ENCODE measurements around the gene DTX3.
"Not testable (repeated sequence)": the region's sequence is repeated elsewhere in the genome, so short reads cannot be mapped to it uniquely, and the experiment has no call there.

The DTX3 gene

DNA sequence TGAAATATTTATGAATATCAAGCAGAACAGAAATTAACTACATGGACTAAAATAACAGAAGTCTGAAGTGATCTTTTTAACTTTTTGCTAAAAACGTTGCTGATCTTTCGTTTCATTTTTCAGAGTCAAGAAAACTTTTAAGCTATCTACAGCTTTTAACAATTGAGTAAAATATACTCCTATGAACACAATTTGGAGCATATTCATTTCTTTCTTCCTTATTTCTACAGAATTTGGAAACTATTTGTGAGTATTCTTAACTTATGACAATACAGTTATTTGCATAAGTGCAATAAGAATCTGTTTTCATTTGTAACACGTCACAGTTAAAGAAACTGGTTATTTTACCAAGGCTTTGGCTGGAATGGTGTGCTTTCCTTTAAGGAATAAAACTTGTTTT is 49.4 kb downstream of the DTX3 start:
- TF ChIP-seq, protein P1, sequence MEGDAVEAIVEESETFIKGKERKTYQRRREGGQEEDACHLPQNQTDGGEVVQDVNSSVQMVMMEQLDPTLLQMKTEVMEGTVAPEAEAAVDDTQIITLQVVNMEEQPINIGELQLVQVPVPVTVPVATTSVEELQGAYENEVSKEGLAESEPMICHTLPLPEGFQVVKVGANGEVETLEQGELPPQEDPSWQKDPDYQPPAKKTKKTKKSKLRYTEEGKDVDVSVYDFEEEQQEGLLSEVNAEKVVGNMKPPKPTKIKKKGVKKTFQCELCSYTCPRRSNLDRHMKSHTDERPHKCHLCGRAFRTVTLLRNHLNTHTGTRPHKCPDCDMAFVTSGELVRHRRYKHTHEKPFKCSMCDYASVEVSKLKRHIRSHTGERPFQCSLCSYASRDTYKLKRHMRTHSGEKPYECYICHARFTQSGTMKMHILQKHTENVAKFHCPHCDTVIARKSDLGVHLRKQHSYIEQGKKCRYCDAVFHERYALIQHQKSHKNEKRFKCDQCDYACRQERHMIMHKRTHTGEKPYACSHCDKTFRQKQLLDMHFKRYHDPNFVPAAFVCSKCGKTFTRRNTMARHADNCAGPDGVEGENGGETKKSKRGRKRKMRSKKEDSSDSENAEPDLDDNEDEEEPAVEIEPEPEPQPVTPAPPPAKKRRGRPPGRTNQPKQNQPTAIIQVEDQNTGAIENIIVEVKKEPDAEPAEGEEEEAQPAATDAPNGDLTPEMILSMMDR (IDR thresholded peaks at IDR 0.05; ENCODE audit: extremely low read depth, missing control alignments), result no peak
- DNase-seq (ENCODE audit: low spot score), result no peak

DNA sequence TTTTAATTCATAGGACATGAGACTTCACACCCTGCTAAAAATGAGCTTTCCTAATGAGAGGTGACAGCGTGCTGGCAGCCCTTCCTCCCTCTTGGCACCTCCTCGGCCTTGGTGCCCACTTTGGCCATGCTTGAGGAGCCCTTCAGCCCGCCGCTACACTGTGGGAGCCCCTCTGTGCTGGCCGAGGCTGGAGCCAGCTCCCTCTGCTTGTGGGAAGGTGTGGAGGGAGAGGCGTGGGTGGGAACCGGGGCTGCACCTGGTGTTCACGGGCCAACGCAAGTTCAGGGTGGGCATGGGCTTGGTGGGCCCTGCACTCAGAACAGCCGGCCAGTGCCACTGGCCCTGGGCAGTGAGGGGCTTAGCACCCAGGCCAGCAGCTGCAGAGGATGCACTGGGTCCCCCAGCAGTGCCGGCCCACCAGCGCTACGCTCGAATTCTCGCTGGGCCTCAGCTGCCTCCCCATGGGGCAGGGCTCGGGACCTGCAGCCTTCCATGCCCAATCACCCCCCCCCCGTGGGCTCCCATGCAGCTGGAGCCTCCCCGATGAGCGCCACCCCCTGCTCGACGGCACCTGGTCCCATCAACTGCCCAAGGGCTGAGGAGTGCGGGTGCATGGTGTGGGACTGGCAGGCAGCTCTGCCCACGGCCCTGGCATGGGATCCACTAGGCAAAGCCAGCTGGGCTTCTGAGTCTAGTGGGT is 51.1 kb downstream of the DTX3 start:
- TF ChIP-seq, protein P1 (IDR thresholded peaks at IDR 0.05; ENCODE audit: extremely low read depth, missing control alignments), result no peak
- DNase-seq (ENCODE audit: low spot score), result no peak

DNA sequence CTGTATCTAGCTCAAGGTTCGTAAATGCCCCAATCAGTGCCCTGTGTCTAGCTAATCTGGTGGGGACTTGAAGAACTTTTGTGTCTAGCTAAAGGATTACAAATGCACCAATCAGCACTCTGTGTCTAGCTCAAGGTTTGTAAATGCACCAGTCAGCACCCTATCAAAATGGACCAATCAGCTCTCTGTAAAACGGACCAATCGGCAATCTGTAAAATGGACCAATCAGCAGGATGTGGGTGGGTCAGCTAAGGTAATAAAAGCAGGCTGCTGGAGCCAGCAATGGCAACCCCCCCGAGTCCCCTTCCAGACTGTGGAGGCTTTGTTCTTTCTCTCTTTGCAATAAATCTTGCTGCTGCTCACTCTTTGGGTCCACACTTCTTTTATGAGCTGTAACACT is 51.8 kb downstream of the DTX3 start:
- not testable (repeated sequence) for DNase-seq (ENCODE audit: low spot score)

DNA sequence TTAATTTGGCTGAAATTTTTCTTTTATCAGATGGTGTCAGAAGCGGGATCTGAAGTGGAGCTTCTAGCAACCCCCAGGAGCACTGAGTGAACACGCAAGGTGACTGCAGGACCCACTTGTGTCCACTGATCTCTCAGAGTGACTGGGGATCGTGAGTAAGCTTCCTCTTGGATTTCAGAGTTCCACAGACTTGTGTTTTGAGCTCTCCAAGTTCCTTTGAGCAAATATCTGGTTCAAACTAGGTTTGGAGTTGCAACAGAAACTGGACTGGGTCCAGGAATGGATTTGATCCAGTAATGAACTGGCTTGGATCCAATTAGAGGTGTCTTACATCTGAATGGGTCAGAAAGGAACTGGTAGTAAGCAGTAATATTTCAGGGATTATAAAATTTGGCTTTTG is 53.1 kb downstream of the DTX3 start:
- no peak for DNase-seq (ENCODE audit: low spot score)
- TF ChIP-seq, protein P1 (IDR thresholded peaks at IDR 0.05; ENCODE audit: extremely low read depth, missing control alignments), result no peak

DNA sequence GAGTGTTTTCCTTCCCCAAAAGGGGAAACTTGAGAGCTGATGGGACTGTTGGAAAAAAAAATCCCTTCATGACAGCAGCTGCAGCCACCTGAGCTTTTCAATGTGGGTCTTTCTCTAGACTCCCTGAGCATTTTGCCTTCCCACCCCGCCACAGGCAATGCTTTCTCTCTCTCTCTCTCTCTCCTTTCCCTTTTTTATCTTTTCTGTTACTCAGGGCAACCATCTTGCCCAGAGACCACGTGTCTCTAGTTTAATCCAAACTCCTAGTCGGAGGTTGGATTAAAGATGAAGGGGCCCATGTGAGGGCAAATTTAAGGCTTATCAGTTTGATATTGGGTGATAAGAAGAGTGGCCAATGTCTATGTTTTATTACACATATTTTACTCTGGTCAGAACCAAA is 54.3 kb downstream of the DTX3 start:
- TF ChIP-seq, protein P1 (IDR thresholded peaks at IDR 0.05; ENCODE audit: extremely low read depth, missing control alignments), result no peak
- no peak for DNase-seq (ENCODE audit: low spot score)
